Mucosa of descending colon (tissue), 3 donors: ENCODE measurements around the gene ACTRT2. TPM values are rescaled to one million over a fixed set of nuclear protein-coding genes. Genes with fewer than 3 reads are reported as not detected.

Experiments
- ATAC-seq: fragments of 200-7000 bp; cut with Tn5 transposase; one replicate; pipeline ENCODE4 v1.9.1; 2020; ENCODE audit warnings: mild to moderate bottlenecking, moderate library complexity
- DNase-seq, 3 donors: peaks; one replicate each; pipeline ENCODE4 v3.0.0-alpha.2; 2020
- H3K36me3 ChIP-seq: fragments of 200-600 bp; one replicate; pipeline ENCODE4 v1.8.0; 2021; ENCODE audit warnings: low read depth, mild to moderate bottlenecking
- H3K4me1 ChIP-seq: fragments of 200-600 bp; one replicate; pipeline ENCODE4 v1.8.0; 2021; ENCODE audit warnings: low read depth, mild to moderate bottlenecking
- H3K4me3 ChIP-seq: fragments of 200-600 bp; one replicate; pipeline ENCODE4 v1.8.0; 2021; ENCODE audit warnings: mild to moderate bottlenecking
- H3K9me3 ChIP-seq: fragments of 200-600 bp; one replicate; pipeline ENCODE4 v1.8.0; 2021; ENCODE audit warnings: mild to moderate bottlenecking
- CTCF ChIP-seq: fragments of 200-600 bp; IDR thresholded peaks from one replicate; pipeline ENCODE4 v1.8.0; 2022; ENCODE audit warnings: antibody characterized with exemption, mild to moderate bottlenecking
- intact Hi-C, 2 donors: fragments of 100-400 bp; cut with DNase I in 1 of 2; cut with micrococcal nuclease in 1 of 2; formaldehyde crosslinking; loops; one replicate each; pipeline versions ENCODE4 v1.11.0 to v1.11.1; 2022; cut with DNase I, micrococcal nuclease
- total RNA-seq, 3 donors: library from RNA; stranded (reverse); fragmentation: NEBNext Ultra II Directional in 2 of 3; extraction: Animal tissue kit (Norgen Biotek cat#: 25700) in 2 of 3; gene quantifications; one replicate each; pipeline versions ENCODE4 v1.2.1 to v1.2.4, GENCODE V29; 2021 to 2023
- donor health status: DM: no; HTN: no; CAD: no; lungs with moderate emphysema.
- donor health status: DM: no; HTN: no; CAD: no.
- donor health status: DM: no; HTN: yes; CAD: no.

Gene ACTRT2
- total RNA-seq, 3 donors from 2014 or later: not detected

- peak in 1 of 3 donors; percentile 13 for DNase-seq
- no peak for TF ChIP-seq CTCF
- intact Hi-C loops: no loop called here
Observed at GRCh38 chr1:3055051-3055450, 33.8 kb downstream of the ACTRT2 start.

GRCh38 chr1:3056641-3057040, 35.4 kb downstream of the ACTRT2 start:
- H3K9me3 ChIP-seq: no peaks in the 10 kb centered on the region
- H3K4me3 ChIP-seq: no peak overlapping the region
- no peak for ATAC-seq
- no peak for TF ChIP-seq CTCF
- H3K4me1 ChIP-seq: no peaks in the 10 kb centered on the region
- H3K36me3 ChIP-seq: no peaks in the 10 kb centered on the region
- DNase-seq: peak in 1 of 3 donors; percentile 1
- intact Hi-C loops: no loop called here

More at GRCh38 chr1:3055051-3055450, 33.8 kb downstream of the ACTRT2 start:
- ATAC-seq: no peak
- Histone ChIP-seq H3K36me3 (no peaks in the 10 kb centered on the region), H3K4me3 (no peak overlapping the region), H3K9me3 (no peaks in the 10 kb centered on the region), H3K4me1 (no peaks in the 10 kb centered on the region)

- intact Hi-C loops: no loop called here
- H3K4me1 ChIP-seq: peaks cover 2% of the 10 kb centered on the region
- ATAC-seq (no peak), DNase-seq (peak in 1 of 3 donors; percentile 8)
- no peaks in the 10 kb centered on the region for H3K36me3 ChIP-seq
- TF ChIP-seq CTCF: no peak
- H3K4me3 ChIP-seq: no peak overlapping the region
- no peaks in the 10 kb centered on the region for H3K9me3 ChIP-seq
Observed at GRCh38 chr1:3058263-3059030, 37.2 kb downstream of the ACTRT2 start.

- no peaks in the 10 kb centered on the region for H3K36me3 ChIP-seq
- no peaks in the 10 kb centered on the region for H3K9me3 ChIP-seq
- H3K4me1 ChIP-seq: peaks cover 6% of the 10 kb centered on the region
- peak in 1 of 3 donors; percentile 15 for DNase-seq
- TF ChIP-seq CTCF: no peak
- intact Hi-C loops: no loop called here
- H3K4me3 ChIP-seq: no peak overlapping the region
- ATAC-seq: no peak
Observed at GRCh38 chr1:3060127-3060526, 38.9 kb downstream of the ACTRT2 start.

GRCh38 chr1:3060601-3061551, 39.6 kb downstream of the ACTRT2 start:
- Histone ChIP-seq H3K4me3 (no peak overlapping the region), H3K9me3 (no peaks in the 10 kb centered on the region), H3K36me3 (no peaks in the 10 kb centered on the region), H3K4me1 (peaks cover 6% of the 10 kb centered on the region)
- intact Hi-C loops: no loop called here
- no peak for TF ChIP-seq CTCF
- DNase-seq (peak in 1 of 3 donors; percentile 22), ATAC-seq (no peak)
